Stimulated activated CD8-positive, alpha-beta memory T cell treated with anti-CD3 and anti-CD28 coated beads, Interleukin-15, amount 100 ng/mL, for 24 hours (primary cell): ENCODE measurements around the gene RAD51B.

Source experiments
- DNase-seq: peaks from one replicate; pipeline ENCODE4 v3.0.0-alpha.2; 2020; ENCODE audit warnings: low read depth

Gene RAD51B

DNA sequence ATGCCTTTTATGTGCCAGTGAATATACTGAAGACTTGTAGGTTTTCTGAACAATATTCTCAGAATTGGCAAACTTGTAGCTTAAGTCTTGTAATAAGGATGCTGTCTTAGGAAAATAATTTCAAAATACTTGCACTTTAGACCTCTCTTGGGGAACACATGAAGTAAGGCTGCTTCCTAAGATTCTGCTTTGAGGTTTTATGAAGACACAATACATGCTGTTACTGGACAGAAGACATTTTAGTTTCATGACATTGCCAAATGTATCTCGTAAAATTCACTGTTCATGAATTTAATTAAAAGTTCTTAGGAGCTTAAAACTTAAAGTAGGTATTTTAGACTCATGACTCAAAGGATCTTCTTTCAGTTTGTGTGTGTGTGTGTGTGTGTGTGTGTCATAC, 80.7 kb downstream of the RAD51B start:
- no peak for DNase-seq

DNA sequence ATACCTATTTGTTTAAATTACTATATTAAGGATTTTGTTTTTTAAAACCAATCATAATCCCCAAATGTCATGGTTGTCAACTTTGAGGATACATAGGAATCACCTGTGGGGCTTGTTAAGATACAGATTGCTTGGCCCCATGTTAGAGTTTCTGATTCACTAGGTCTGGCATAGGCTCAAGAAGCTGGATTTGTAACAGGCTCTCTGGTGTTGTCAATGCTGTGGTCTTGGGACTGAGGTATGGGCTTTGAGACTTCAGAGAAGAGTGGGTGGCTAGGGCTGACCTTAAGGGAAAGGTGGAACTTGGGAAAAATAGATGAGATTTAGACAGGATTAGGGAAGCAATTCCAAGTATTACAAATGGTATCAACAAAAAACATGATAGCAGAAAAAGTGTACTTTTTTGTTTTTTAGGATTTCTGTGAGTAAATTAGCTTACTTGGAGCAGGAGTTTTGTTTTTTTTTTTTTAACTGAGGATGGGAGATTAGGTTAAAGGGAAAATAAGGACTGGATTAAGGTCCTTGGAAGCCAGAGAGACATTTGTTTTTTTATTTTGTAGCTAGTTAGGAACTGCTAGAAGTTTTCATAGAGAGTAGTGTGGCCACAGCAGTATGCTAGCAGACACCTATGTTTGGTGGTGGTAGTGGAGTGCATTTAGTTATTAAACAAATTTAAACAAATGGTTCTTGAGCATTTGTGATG, 88.6 kb downstream of the RAD51B start:
- DNase-seq, result no peak

DNA sequence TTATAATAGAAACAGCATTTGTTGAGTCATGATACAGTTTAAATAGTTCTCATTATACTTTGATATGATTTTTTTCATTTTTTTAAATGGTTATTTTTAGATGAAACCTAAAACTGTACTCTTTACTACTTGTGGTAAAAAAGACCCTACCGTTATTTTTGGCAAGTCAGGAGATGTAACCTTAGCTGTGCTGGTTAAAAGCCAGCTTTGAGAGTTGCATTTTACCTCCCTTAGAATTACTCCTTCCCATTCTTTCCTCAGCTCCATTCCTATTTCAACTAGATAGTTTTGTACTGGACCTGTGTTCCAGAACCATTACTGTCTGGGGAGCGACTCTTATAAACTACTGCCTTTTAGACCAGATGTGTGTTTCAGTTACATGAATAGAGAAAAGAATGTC, 92.0 kb downstream of the RAD51B start:
- no peak for DNase-seq

DNA sequence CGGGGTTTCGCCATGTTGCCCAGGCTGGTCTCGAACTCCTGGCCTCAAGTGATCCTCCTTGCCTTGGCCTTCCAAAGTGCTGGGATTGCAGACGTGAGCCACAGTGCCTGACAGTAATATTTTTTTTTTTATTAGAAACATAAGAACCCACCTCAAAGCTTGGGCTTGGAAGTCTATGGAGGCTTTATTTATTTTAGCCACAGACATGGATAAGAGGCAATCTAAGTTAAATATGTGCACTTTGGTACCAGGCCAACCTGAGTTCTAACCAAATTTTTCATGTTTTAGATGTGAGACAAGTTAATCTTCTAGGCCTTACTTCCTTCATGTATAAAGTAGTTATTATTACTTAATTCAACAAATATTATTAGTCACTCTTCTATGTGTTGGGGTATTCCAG, 96.9 kb downstream of the RAD51B start:
- no peak for DNase-seq

DNA sequence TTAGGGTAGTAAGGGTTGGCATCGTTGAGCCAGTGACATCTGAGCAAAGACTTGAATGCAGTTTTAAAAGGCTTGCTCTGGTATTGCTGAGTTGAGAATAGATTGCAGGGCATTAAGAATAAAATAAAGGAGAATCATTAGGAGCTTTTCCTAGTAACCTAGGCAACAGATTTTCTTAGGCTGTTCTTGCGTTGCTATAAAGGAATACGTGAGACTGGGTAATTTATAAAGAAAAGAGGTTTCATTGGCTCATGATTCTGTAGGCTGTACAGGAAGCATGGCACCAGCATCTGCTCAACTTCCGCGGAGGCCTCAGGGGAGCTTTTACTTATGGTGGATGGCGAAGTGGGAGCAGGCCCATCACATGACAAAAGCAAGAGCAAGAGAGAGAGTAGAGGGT, 97.4 kb downstream of the RAD51B start:
- no peak for DNase-seq

DNA sequence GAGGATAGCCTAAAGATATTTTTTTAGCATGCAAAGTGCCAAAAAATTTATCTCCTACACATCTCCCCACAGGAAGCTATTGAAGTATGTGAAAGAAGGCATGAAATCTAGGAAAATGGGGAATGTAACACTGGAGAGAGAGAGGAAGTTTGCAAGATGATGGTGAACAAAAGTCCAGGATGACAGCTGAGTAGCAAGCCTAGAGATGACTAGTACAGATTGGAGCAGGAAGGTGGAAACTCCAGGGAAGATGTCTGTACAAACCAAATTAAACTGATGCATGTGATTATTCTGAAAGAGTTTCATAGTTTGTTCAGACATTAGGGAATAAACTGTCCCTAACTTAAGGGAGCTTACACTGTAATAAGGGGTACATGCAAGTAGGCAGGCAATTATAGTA, 99.3 kb downstream of the RAD51B start:
- no peak for DNase-seq

DNA sequence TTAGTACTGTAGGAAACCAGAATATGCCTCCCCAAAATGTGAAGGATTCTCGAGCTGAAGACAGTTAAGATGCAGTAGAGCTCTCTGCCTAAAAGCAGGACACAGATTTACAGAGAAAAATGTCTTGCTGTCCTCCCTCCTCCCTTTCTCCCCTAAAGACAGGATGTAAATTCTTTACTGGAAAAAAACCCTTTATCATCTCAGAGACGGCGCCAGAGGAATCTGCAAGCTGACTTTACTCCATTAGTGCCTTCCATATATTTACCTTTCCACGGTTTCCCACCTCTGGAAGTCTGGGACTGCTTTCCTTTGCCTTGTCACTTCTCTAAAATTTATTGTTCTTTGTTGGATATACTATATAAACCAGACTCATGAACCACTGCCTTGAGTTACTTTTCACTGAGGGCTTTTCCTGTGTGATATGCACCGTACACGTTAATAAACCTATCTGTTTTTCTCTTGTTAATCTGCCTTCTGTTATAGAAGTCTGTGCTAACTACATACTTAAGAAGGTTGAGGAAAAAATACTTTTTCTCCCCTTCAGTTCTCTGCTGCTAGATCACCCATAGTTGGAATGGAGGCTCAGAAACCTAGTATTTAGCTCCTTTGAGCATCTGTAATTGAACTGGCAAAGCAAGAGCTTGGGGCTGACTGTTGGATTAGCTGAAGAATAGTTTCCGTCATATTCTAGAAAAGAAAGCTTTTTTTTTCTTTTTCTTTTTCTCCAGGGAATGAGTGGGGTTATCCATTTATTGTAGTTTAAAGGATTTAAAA, 99.9 kb downstream of the RAD51B start:
- no peak for DNase-seq

DNA sequence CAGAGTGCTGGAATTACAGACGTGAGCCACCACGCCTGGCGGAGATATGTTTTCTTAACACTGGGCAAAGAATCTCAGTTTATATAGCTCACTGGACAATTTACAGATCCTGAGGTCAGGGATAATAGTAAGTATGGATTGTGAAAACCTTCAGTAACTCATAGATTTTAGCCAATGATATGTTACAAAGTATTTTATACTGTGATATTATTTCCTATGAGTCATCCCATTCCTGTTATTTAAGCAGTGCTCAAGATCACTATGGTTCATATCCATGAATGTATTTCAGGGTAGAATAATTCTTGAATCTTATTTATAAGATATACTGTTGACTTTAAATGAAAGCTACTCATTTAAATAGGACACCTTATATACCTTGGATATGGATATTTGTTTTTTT, 107.2 kb downstream of the RAD51B start:
- no peak for DNase-seq

DNA sequence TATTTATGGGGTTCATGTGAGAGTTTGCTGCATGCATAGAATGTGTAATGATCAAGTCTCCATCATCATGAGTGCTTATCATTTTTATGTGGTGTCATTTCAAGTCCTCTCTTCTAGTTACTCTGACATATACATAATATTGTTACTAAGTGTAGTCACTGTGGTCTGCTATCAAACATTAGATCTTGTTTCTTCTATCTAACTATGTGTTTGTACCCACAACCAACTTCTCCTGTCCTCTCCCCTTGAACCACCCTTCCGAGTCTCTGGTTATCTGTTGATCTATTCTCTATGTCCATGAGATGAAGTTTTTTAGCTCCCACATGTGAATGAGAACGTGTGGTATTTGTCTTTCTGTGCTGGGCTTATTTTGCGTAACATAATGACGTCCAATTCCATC, 107.7 kb downstream of the RAD51B start:
- DNase-seq, result no peak

DNA sequence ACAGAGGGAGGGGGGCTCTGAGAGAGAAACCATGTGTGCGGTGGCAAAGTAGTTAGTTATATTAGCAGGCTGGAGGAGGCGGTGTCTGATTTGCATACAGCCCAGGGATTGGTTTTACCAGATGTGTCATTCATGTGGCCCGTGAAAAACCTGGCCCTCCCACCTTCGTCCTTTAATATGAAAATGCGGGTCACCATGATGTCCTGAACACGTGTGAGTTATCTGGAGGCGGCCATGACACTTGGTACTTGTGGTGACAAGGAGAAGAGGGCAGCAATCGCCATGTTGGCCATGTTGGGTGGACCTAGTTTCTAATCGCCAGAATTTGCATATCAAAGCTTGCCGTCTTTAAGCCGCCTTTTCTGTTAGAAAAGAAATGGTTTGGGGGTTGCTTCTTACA, 108.8 kb downstream of the RAD51B start:
- DNase-seq, result no peak

DNA sequence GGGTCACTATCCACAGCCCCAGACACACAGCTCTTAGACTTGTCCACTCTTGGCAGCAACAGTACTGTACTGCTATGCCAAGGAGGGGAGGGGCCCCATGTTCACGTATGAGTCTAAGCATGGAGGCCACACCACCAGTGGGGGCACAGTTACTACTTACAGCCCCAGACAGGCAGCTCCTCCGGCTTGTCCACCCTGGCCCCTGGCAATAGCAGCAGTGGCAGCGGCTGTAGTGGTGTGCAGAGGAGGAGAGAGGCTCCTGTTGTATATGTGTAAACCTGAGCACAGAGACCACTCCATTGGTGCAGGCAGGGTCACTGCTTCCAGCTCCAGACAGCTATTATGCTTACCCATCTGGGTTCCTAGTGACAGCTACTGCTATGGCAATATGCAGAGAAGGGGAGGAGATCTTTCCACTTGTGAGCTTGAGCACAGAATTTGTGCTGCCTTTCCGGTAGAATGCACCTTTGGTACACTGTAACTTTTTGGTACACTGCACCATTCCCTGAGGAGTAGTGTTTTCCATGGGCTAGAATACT, 113.2 kb downstream of the RAD51B start:
- DNase-seq, result no peak

DNA sequence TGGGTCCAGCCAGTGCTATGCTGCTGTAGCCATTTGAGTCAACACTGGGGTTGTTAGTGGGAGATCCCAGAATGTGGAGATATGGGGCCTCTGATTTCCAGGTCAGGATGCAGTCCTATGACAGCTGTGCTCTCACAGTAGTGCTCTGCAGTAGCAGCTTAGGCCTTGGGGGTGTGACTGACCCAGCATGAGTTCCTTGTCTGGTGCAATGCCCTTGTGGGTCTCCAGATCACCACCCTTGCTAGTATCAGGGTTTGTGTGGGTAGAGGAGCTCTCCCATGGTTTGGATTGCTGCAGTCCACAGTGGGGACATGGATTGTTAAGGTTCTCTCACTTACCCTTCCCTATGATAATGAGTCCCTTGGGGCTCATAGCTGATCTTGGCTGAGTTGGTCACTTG, 113.7 kb downstream of the RAD51B start:
- DNase-seq, result no peak

DNA sequence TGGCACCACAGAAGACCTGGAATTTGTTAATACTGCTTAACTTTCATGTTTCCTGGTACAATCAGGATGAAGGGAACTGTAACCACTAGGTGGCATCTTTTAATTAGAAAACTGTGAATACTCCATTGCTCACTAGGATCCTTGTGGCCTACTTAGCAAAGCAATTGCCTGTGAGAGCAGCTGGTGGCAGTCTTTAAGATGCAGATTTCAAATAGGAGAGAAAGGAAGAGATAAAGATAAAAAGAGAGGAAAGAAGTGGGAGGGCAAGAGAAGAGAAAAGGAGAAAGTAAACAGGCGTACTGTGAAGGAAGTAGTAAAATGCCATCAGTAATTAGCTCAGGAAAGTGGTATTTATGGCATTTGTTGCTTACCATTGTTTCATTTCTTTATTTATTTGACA, 114.5 kb downstream of the RAD51B start:
- DNase-seq, result no peak

DNA sequence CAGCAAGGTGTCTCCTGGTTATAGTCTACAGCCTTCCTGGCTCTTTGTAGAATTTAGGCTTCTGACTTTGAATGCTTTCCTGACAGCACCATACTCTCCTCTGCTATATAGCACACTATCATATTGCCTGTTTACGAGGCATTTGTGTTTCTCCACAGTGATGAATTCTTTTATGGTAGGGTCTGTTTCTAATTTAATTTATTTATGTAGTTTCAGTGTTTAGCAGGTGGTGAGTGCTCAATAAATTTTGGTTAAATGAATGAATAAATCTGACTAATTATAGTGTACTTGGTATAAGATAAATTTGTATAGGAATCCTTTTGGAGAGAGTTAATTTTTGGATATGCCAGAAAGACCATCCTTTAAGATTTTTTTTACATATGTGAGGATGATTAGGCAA, 115.3 kb downstream of the RAD51B start:
- no peak for DNase-seq

DNA sequence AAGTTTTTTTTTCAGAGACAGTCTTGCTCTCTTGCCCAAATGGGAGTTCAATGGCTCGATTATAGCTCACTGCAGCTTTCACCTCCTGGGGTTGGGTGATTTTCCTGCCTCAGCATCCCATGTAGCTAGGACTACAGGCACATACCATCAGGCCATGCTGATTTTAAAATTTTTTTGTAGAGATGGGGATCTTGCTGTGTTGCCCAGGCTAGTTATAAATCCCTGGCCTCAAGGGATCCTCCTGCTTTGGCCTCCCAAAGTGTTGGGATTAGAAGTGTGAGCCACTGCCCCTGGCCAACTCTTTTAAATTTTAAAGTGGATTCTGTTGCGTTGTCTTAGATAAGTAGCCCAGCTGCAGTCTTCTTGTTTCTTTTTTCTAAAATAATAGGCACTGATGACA, 115.8 kb downstream of the RAD51B start:
- DNase-seq, result no peak

DNA sequence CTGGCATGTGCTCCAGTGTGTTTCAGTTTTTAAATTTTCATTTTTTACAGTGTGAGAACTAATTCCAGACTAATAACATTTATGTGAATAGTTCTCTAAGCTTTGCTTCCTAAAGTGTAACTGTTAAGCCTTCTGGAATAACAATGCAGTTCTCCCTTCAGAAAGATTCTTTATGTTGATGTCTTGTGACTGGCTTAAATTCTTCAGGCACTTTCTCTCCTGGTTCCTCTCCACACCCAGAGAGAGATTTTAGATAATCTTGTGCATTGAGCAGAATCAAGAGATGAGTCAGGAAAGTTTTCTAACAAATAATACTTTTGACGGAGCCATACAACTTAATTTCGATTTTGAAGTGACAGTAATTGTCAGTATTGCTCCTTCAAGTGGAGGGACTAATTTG, 118.5 kb downstream of the RAD51B start:
- no peak for DNase-seq

DNA sequence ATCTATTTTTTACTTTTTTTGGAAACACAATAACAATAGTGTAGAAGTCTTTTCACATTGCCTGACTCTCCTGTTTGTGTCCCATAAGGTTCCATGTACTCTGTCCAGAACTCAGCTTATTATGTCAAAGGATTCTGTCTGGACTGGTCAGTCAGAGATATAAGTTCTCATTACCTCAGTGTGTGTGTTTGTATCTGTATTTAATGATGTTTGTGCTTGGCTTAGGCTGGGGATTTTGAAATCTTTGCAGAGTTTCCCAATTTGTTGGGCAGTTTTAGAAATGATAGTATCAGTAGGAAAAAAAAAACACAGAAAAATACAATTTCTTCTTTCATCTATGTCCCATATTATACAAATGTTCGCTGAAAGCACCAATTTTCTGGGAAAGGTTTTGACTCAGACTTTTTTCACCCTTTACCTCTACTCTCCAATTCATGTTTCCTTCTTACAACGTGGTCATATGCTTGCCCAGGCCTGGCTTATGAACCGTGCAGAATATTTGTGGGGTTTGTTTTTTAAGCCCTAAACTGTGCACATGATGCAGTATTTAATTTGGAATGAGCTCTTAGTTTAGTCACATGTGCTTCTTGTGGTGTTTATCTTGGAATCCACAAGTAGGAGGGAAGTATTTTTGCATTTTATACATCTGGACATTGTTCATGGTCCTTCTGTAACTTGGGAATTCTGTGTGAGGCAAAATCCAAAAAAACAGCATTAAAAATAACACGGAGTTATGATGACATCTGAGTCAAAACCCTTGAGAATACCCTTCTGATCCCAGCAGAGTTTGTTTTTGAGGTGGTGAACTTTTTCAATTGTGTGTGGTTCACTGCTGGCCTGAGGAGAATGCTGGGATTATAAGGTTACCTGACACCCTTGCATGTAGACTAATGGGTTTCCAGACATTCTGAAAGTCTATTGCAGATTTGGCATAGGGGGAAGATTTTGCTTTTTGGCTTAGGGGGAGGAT, 121.2 kb downstream of the RAD51B start:
- no peak for DNase-seq

DNA sequence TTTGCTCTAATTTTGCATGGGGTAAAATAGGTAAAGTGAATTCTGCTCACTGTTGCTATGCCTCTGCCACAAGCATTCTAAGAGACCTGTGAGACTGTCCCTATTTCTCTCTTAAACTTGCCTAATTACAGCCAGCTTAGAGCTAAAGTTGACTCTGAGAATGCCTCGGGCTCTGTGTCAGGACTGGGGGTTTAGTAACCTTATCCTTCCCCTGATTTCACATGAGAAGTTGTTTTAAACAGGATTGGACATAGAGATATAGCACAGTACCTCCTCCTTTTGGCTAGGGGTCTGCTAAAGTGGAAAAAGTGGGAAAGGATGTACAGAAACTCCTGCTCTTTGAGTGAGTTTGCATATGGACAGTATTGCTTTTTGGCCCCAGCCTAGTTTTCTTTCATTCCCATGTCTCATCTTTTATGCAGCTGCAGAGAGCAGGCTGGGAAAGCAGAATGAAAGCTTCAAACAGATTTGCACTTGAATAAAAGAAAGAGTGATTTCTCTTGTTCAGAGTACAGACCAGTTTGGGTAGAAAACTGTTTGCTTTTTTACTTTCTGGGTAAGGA, 122.0 kb downstream of the RAD51B start:
- no peak for DNase-seq

DNA sequence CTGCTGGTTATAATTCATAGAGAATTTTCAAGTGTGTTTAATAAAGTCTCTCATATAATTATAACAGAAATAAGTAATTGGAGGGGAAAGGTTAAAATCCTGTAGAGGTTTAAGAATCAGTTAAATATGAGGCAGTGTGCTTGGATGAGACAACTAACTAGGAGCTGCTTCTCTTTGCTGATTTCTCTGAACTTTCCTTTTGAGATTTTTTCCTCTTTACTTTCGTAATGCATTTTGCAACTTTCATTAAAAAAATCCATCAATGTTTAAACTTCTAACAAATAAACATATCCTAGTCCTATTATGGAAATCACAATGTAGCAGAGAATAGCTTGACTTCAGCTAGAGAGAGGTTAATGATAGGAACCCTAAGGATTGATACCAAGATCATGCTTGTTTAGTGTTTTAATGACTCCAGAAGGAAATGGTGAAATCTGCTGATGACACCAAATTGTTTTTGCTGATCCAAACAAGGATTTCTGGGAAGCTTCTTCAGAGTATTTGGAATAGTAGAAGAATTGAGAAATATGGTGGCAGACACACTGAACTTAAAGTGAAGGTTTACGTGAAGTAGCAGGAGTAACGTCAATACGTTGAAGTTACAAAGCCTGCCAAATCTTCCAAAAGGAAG, 122.6 kb downstream of the RAD51B start:
- DNase-seq, result no peak

DNA sequence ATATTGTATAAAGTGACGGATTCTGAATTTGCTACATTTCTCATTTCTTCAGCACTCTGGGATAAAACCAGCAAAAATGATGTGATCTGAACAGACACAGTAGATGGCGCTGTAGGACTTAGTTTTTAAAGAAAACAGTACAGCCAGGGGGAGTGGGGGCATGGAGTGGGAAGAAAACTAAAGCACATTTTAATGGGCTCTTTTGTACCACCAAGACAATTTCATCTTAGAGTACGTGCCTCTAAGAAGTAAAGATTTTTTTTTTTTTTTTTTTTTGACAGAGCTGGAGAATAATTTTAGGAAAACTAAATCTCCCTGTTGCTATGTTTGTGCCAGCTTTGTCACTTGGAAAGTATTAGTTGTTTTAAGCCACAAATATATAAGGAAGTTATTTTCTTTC, 124.4 kb downstream of the RAD51B start:
- DNase-seq, result no peak

DNA sequence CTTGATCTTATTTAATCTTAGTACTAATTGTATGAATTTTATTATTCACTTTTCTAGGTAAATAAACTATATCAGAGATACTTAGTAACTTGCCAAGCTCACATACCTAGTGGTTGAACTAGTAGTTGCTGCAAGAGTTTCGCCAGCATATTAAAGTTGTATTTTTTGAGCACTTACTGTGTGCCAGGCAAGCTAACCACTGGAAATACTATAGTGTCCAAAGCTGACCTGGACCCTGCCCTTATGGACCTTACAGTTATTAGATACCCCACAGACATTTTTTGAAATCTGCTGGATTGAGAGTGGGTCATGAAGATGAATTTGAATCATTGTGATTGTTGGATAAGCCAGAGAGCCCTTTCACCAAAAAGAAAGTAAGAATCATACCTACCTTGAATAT, 125.0 kb downstream of the RAD51B start:
- DNase-seq, result no peak

DNA sequence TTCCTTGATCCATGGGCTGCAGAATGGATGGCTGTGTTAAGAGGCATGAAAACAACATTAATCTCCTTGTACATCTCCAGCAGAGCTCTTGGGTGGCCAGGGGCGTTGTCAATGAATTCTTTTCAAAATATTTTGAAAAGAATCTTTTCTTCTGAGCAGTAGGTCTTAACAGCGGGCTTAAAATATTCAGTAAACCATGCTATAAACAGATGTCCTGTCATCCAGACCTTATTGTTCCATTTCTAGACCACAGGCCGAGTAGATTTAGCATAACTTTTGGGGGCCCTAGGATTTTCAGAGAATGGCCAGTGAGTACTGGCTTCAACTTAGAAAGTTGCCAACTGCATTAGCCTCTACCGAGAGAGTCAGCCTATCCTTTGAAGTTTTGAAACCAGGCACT, 130.2 kb downstream of the RAD51B start:
- no peak for DNase-seq
